A673 (cell line): ENCODE measurements around the gene GPBP1L1. TPM values are rescaled to one million over a fixed set of nuclear protein-coding genes. Genes with fewer than 3 reads are reported as not detected.
A peak's percentile ranks its signal among the peaks of the same experiment; 100 is the strongest.

Source experiments
- Bru-seq: library from RNA; stranded (reverse); fragments of 400-500 nt; gene quantifications from one replicate; lab custom pipeline; 2021; lab: Mats Ljungman, UMichigan
- BruChase-seq, 2 experiments: library from RNA; stranded (reverse); fragments of 400-500 nt; gene quantifications; one replicate each; lab custom pipeline; 2021; lab: Mats Ljungman, UMichigan
- BruUV-seq: library from RNA; stranded (reverse); fragments of 400-500 nt; replicated peaks from 2 replicates; lab custom pipeline; 2021; lab: Mats Ljungman, UMichigan
- CTCF ChIA-PET: fragments of 300-600 bp; sonication (Branson Sonifier 250); formaldehyde crosslinking; loops from one replicate; lab custom pipeline; 2022; ENCODE audit warnings: antibody characterized with exemption; lab: Charles Lee
- POLR2A ChIA-PET: fragments of 300-600 bp; sonication (Branson Sonifier 250); formaldehyde crosslinking; loops from one replicate; lab custom pipeline; 2022; ENCODE audit warnings: antibody characterized with exemption; ENCODE audit not compliant: low non-redundant PET; lab: Charles Lee
- DNase-seq: peaks from one replicate; pipeline ENCODE4 v3.0.0-alpha.2; 2015; ENCODE audit warnings: low spot score
- H3K27ac ChIP-seq: fragments of 200-600 bp; sonication (generic); 2 replicates; pipeline ENCODE4 v1.5.1; 2016; ENCODE audit warnings: mixed run types, low read depth, mild to moderate bottlenecking, mixed read lengths, antibody characterized with exemption, low read length; ENCODE audit not compliant: poor library complexity, severe bottlenecking
- H3K27me3 ChIP-seq: fragments of 200-600 bp; sonication (generic); replicated peaks from 2 replicates; pipeline ENCODE4 v1.6.1; 2017; ENCODE audit warnings: mixed run types, low read depth, mild to moderate bottlenecking, mixed read lengths, antibody characterized with exemption, low read length; ENCODE audit not compliant: insufficient read depth, poor library complexity
- H3K36me3 ChIP-seq: fragments of 200-600 bp; sonication (generic); 2 replicates; pipeline ENCODE4 v1.6.1; 2016; ENCODE audit warnings: mixed run types, mild to moderate bottlenecking, mixed read lengths, antibody characterized with exemption, low read length; ENCODE audit not compliant: insufficient read depth, poor library complexity, severe bottlenecking
- H3K4me1 ChIP-seq: fragments of 200-600 bp; sonication (generic); 2 replicates; pipeline ENCODE4 v1.6.1; 2017; ENCODE audit warnings: mixed run types, mild to moderate bottlenecking, mixed read lengths, antibody characterized with exemption, low read length; ENCODE audit not compliant: insufficient read depth, poor library complexity, severe bottlenecking
- H3K4me3 ChIP-seq: fragments of 200-600 bp; sonication (generic); 2 replicates; pipeline ENCODE4 v1.5.1; 2016; ENCODE audit warnings: low read depth, mixed run types, mild to moderate bottlenecking, mixed read lengths, low read length; ENCODE audit not compliant: poor library complexity, severe bottlenecking
- H3K9me3 ChIP-seq: fragments of 200-600 bp; sonication (generic); 2 replicates; pipeline ENCODE4 v1.6.1; 2016; ENCODE audit warnings: mixed run types, low read depth, mild to moderate bottlenecking, mixed read lengths, antibody characterized with exemption, low read length; ENCODE audit not compliant: poor library complexity, severe bottlenecking
- CTCF ChIP-seq: fragments of 300-800, 200-600 bp; sonication (generic); conservative IDR thresholded peaks from 2 replicates; pipeline ENCODE4 v1.5.1; 2017; ENCODE audit warnings: low read depth, mild to moderate bottlenecking, antibody characterized with exemption, low read length, moderate library complexity, mixed read lengths
- EZH2 ChIP-seq: fragments of 200-600 bp; sonication (generic); IDR thresholded peaks from 2 replicates; pipeline ENCODE4 v1.6.1; 2017; ENCODE audit warnings: borderline replicate concordance, low read depth, mild to moderate bottlenecking, mixed read lengths, antibody characterized with exemption, low read length; ENCODE audit not compliant: poor library complexity, severe bottlenecking
- intact Hi-C: fragments of 100-400 bp; cut with micrococcal nuclease; formaldehyde crosslinking; loops from one replicate; pipeline ENCODE4 v1.10.0; 2022; ENCODE audit not compliant: unreplicated experiment
- long read RNA-seq: library from polyadenylated mRNA; stranded (forward); transcript quantifications from one replicate; pipeline ENCODE4 v2.0.0, GENCODE V29; 2022
- total RNA-seq: library from RNA; stranded (reverse); gene quantifications from 2 replicates; pipeline ENCODE4 v1.2.3, GENCODE V29; 2021

GPBP1L1 gene
- total RNA-seq (99.0 and 99.8 TPM in 2 replicates), Bru-seq, nascent RNA (percentile 91 among the genes with signal in this experiment), BruChase-seq, experiment 1, labeled RNA remaining after a 2-hour chase (percentile 93 among the genes with signal in this experiment), BruChase-seq, experiment 2, labeled RNA remaining after a 6-hour chase (percentile 90 among the genes with signal in this experiment)
- long read RNA-seq, transcript GPBP1L1-201 (12 exons, 3,599 nt) = minor isoform, 16 of 108 reads
- long read RNA-seq, transcript GPBP1L1-202 (13 exons, 3,736 nt) = major isoform, 28 of 108 reads
- long read RNA-seq, partial matches to known transcripts = 10 of 108 reads
- long read RNA-seq, other reads (novel, unspliced or antisense) = 54 of 108 reads

GRCh38 chr1:45686288-45687013, at the start of gene GPBP1L1:
TSS of gene GPBP1L1 (minus strand) at chr1:45686533. CDS start at chr1:45659087, 27,446 bp downstream.
- no TSS peak for BruUV-seq
- POLR2A ChIA-PET = interaction anchor here (0.6 to 1.1 kb wide), 3 partner anchors 165 to 523 kb away, joined by 3 to 14 read pairs (median 5); partner anchors contain the start of gene PRDX1
- H3K9me3 ChIP-seq = no peaks in the 10 kb centered on the region

GRCh38 chr1:45730780-45731319, 44.5 kb upstream of the GPBP1L1 start:
- ChIA-PET CTCF (no interaction called here), POLR2A (no interaction called here)

More at GRCh38 chr1:45686288-45687013, at the start of gene GPBP1L1:
- Histone ChIP-seq H3K36me3 (peaks cover 10% of the 10 kb centered on the region), H3K27ac (peak within 1 kb of the TSS; percentile 92), H3K4me3 (peak within 1 kb of the TSS; percentile 65), H3K27me3 (no peaks in the 10 kb centered on the region), H3K4me1 (peaks cover 28% of the 10 kb centered on the region)
- peak; percentile 96 for DNase-seq
- CTCF ChIA-PET = interaction anchor here (1.0 kb wide), 1 partner anchor 10 kb away, joined by 3 read pairs; no protein-coding TSS in a partner anchor
- intact Hi-C loops = no loop called here
- TF ChIP-seq EZH2 = no peak
- TF ChIP-seq CTCF = no peak

More at GRCh38 chr1:45730780-45731319, 44.5 kb upstream of the GPBP1L1 start:
- H3K4me3 ChIP-seq = no peak overlapping the region
- DNase-seq = no peak
- no peaks in the 10 kb centered on the region for H3K4me1 ChIP-seq
- no peak overlapping the region for H3K27ac ChIP-seq
- no peaks in the 10 kb centered on the region for H3K36me3 ChIP-seq
- TF ChIP-seq EZH2 = no peak
- TF ChIP-seq CTCF = no peak
- intact Hi-C loops = no loop called here
- no peaks in the 10 kb centered on the region for H3K9me3 ChIP-seq
- no peaks in the 10 kb centered on the region for H3K27me3 ChIP-seq
- BruUV-seq = no TSS peak
